T-helper 2 cell treated with Interferon-gamma antibody and Interleukin-4, amounts not matched to agents 100 ng/mL and 5 ng/mL, for 36 hours (primary cell): ENCODE data around the gene NUMB. TPM values are rescaled to one million over a fixed set of nuclear protein-coding genes. Genes with fewer than 3 reads are reported as not detected.

Experiments used
- intact Hi-C: fragments of 100-400 bp; cut with micrococcal nuclease; formaldehyde crosslinking; loops from one replicate; pipeline ENCODE4 v1.15.1; 2023
- total RNA-seq: library from RNA; stranded (reverse); gene quantifications from 2 replicates; pipeline ENCODE4 v1.2.3, GENCODE V29; 2022

NUMB gene
- total RNA-seq, 1 donor from 2014 or later: 45.0 TPM

GRCh38 chr14:73248108-73248868 is 210.1 kb downstream of the NUMB start:
- intact Hi-C loops: no loop called here

DNA sequence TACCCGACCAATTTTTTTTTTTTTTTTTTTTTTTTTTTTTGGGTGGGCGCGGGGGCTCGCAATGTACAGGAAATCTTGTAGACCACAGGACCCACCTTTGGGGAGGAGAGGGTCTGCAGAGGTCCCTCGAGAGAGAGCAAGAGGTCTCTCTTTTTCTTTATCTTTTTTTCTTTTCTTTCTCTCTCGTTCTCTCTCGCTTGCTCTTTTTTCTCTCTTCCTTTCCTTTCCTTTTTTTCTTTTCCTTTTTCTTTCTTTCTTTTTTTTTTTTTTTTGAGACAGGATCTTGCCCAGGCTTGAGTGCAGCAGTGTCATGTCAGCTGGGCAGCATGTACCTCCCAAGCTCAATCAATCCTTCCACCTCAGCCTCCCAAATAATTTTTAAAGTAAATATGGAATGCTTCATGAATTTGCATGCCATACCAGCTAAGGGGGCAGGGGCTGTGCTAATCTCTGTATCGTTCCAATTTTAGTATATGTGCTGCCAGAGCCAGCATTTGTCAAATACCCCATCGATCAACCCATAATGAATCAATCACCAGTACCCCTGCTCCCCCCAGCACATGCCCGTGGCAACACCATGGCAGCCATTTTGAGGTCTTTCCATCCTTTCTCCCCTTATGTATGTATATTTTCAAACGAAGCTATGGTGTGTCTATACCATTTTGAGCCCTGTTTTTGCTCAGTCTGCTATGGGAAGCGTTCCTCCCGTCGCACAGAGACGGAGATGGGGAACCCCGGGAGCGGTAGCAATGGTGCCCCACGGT is 211.8 kb downstream of the NUMB start:
- intact Hi-C loops: no loop called here

- intact Hi-C loops: no loop called here
These were observed 212.6 kb downstream of the NUMB start for GRCh38 chr14:73245480-73246325.

GRCh38 chr14:73244541-73245290 is 213.6 kb downstream of the NUMB start:
- intact Hi-C loops: no loop called here

- intact Hi-C loops: no loop called here
These were observed 214.6 kb downstream of the NUMB start for GRCh38 chr14:73243748-73244147.

- intact Hi-C loops: no loop called here
These were observed 215.0 kb downstream of the NUMB start for GRCh38 chr14:73243341-73243740.

GRCh38 chr14:73242357-73242901 is 215.9 kb downstream of the NUMB start:
- intact Hi-C loops: no loop called here

DNA sequence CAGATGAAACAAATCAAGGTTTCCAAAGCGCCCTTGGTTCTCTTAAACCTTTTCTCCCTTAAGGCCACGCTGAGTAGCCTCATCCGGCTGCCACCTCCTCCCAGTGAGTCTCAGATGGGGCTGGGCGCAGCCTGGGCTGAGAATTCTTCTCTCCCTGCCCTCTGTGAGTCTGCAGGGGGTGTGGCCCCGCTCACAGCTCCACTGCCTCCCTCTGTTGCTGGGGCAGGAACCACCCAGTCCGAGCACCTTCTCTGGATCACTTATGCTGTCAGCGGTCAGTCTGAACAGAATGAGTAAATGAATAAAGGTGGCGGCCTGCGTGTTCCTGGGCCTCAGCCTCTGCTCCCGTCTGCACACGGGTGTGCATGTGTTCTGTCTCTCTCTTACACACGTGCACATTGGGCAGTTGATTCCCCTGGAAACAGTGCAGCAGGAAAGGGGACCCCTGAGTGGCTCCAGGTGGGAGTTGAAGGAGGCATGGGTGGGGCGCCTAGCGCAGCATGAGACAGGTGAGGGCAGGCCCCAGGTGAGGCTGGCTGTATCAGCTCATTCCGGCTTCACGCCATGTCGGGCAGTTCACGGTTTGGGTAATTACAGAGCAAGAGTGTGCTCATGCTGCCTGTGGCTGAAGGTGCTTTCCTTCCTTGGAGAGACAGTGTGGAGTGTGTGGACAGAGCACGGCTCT is 216.7 kb downstream of the NUMB start:
- intact Hi-C loops: no loop called here

DNA sequence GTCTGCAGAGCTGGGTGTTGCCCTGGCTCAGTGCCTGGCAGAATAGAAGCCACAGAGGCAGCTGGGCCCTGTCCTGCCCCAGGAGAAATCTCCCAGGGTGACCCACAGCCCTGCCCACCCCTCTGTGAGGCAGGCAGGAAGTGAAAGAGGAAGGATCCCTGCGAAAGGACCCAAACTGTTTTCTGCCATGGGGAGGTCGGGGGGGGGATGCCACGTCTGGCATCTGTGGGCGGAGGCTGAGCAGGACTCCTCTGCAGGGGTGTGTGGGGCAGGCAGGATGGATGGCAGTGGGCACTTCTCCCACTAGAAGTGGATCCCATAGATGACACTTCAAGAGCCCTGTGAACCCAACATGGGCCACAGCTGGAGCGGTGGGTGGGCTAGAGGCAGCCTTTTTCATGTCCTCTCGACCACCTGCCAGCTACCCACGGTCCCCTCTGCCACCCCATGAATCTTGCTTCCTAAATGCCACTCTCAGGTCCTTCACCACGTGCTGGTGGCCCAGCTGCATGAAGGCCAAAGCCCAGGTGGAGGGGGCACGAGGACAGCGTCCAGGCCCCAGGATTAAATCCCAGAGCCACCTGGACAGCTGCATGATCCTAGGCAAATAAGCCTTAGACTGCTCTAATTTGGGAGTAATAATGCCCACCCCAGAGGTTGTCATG is 217.4 kb downstream of the NUMB start:
- intact Hi-C loops: no loop called here

GRCh38 chr14:73239393-73240241 is 218.7 kb downstream of the NUMB start:
- intact Hi-C loops: no loop called here

- intact Hi-C loops: no loop called here
These were observed 219.4 kb downstream of the NUMB start for GRCh38 chr14:73238941-73239340.

- intact Hi-C loops: no loop called here
These were observed 219.9 kb downstream of the NUMB start for GRCh38 chr14:73238424-73238852.

DNA sequence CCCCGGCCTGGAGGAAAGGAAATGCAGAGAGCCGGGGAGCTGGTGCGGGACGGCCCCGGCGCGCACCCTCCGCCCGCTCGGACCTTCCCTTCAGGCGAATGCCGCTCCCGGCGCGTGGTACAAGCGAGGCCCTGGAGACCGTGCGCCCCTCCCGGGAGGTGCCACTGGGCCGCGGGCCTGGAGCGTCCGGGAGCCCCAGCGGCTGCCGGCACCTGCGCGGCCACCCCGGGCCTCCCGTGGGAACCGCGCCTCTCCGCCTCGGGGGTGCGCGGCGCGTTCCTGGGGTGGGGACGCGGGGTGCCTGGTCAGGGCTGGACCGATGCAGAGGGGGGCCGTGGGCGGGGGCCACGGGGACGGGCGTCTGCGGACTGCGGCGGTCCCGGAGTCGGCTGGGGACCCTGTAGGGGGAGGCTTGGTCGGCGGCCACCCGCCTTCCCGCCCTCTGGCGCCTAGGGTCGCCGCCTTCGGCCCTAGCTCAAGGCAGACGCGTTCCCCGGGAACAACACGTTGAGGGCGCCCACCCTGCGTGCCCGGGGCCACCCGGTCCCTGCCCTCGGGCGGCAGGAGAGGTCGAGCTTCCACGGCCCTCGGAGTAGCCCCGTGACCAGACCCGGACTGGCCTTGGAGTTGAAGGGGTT is 220.4 kb downstream of the NUMB start:
- intact Hi-C loops: no loop called here

DNA sequence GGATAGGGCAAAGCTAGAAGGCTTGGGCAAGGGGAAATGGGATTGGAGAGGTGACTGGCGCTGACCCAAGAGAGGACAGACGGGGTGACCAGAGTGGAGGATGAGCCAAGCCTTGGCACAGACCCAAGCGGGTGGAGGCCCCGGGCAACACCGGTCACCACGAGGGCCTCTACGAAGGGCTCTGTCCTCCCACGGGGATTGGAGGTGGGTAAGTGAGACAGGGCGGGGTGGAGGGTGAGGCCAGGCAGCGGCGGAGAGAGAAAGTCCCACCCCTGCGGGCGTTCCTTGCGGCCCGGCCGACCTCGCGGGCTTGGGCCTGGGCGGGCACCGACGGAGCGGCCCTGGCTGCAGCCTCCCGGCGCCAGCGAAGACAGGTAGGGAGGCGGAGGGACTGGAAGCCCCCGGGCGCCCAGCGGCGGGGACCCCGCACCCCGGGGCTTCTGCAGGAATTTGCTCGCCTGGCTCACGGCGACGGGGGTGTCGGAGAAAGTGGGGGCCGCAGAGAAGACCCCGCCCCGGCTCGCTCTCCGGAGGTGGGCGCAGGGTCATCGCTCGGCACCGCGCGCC is 221.0 kb downstream of the NUMB start, which contains the start of gene PAPLN:
Gene PAPLN, plus strand, starts transcription at position 288 of the 567 bp plus-strand sequence. CDS start 2,273 bp downstream, outside the sequence.
- intact Hi-C loops: no loop called here

DNA sequence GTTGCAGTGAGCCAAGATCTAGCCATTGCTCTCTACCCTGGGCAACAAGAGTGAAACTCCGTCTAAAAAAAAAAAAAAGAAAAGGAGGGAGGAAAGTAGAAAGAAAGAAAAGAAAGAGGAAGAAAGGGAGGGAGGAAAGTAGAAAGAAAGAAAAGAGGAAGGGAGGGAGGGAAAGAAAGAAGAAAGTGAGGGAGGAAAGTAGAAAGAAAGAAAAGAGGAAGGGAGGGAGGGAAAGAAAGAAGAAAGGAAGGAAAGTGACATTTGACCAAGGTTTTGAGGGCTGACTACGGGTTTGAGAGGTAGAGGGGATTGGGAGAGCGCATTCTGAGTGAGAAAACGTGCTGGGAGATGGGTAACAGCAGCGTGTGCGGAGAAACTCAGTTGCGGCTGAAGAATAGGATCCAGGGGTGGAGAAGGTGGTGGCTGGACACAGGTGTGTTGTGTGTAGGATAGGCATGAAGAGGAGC is 221.6 kb downstream of the NUMB start:
- intact Hi-C loops: no loop called here

GRCh38 chr14:73236157-73236556 is 222.2 kb downstream of the NUMB start:
- intact Hi-C loops: no loop called here

DNA sequence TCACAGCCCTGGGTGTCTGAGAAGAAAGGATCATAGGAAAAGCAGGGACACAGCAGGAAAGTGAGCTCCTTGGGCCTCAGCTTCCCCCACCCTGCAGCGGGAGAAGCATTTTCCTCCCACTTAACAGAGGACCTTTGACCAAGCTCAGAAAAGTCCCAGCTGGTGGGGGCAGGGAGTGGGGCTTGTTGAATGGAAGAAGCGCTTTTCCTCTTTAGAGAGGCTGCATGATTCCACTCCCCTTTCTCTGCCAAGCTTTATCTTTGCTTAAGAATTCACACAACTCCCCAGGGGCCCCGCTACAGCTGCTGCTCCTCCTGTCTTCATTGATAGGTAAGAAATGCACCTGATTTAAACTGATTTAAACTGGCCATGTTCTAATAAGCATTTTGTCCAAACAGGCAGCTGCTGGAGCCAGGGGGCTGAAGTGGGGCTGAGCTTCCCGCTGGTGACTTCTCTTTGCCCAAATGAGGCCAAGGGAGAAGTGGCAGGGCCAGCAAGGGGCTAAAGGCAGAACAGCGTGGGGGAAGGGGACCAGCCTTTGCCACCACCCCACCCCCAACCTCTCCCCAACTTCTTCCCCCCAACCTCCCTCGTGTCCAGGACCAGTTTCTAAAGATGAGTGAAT is 222.7 kb downstream of the NUMB start:
- intact Hi-C loops: no loop called here
